ENCODE results near the gene OSBPL1A. TPM values are rescaled to one million over a fixed set of nuclear protein-coding genes. Genes with fewer than 3 reads are reported as not detected.

Gene OSBPL1A
- total RNA-seq, 4 donors from 2014 or later = 67.6 to 208 (median 87.3) TPM

GRCh38 chr18:24142376-24142775 is 255.2 kb downstream of the OSBPL1A start:
- TF ChIP-seq CTCF (IDR thresholded peaks at IDR 0.05; ENCODE audit: low read depth) = no peak

GRCh38 chr18:24140697-24141096 is 256.9 kb downstream of the OSBPL1A start:
- TF ChIP-seq CTCF (IDR thresholded peaks at IDR 0.05; ENCODE audit: low read depth) = no peak

- TF ChIP-seq CTCF (IDR thresholded peaks at IDR 0.05; ENCODE audit: low read depth) = no peak
Measured at GRCh38 chr18:24138789-24139616, 258.6 kb downstream of the OSBPL1A start, which contains the start of gene CABYR. Gene CABYR, plus strand, starts transcription at chr18:24139062. Its CDS starts 4,053 bp downstream, at chr18:24143115.

- TF ChIP-seq CTCF (IDR thresholded peaks at IDR 0.05; ENCODE audit: low read depth) = no peak
Measured at GRCh38 chr18:24138409-24138788, 259.2 kb downstream of the OSBPL1A start.

GRCh38 chr18:24136967-24137373 is 260.7 kb downstream of the OSBPL1A start:
- TF ChIP-seq CTCF (IDR thresholded peaks at IDR 0.05; ENCODE audit: low read depth) = no peak

- no peak for TF ChIP-seq CTCF (IDR thresholded peaks at IDR 0.05; ENCODE audit: low read depth)
Measured at GRCh38 chr18:24130494-24130893, 267.1 kb downstream of the OSBPL1A start.

- TF ChIP-seq CTCF (IDR thresholded peaks at IDR 0.05; ENCODE audit: low read depth) = no peak
Measured at GRCh38 chr18:24128700-24129099, 268.9 kb downstream of the OSBPL1A start.

Measured in subcutaneous adipose tissue (tissue), 4 donors.